Stimulated activated CD4-positive, alpha-beta T cell treated with anti-CD3 and anti-CD28 coated beads, Interleukin-2, amount 100 ng/mL, for 4 hours (primary cell): ENCODE data around the gene PRDM12.
"Not testable (repeated sequence)": the region's sequence is repeated elsewhere in the genome, so short reads cannot be mapped to it uniquely, and the experiment has no call there.

Experiments
- DNase-seq: peaks from one replicate; pipeline ENCODE4 v3.0.0-alpha.2; 2020; ENCODE audit warnings: low read depth

The PRDM12 gene

DNA sequence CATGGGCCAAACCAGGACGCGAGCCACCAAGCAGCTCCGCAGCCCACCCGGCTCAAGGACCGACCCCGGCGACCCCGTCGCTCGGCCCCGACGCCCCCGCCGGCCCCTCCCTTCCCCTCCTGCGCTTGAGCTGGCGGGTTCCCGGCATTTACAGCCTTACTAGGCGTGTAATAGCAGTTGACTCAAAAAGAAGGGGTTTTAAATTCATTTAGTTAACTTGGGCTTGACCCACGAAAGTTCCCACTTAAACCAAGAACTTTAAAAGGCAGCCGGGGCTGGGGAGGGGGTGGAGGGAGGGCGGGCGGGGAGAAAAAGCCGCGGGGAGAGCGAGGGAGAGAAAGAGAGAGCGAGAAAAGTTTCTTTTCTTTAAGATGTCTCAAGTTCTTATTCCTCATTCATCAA lies 636 bp downstream of the PRDM12 start:
- no peak for DNase-seq

DNA sequence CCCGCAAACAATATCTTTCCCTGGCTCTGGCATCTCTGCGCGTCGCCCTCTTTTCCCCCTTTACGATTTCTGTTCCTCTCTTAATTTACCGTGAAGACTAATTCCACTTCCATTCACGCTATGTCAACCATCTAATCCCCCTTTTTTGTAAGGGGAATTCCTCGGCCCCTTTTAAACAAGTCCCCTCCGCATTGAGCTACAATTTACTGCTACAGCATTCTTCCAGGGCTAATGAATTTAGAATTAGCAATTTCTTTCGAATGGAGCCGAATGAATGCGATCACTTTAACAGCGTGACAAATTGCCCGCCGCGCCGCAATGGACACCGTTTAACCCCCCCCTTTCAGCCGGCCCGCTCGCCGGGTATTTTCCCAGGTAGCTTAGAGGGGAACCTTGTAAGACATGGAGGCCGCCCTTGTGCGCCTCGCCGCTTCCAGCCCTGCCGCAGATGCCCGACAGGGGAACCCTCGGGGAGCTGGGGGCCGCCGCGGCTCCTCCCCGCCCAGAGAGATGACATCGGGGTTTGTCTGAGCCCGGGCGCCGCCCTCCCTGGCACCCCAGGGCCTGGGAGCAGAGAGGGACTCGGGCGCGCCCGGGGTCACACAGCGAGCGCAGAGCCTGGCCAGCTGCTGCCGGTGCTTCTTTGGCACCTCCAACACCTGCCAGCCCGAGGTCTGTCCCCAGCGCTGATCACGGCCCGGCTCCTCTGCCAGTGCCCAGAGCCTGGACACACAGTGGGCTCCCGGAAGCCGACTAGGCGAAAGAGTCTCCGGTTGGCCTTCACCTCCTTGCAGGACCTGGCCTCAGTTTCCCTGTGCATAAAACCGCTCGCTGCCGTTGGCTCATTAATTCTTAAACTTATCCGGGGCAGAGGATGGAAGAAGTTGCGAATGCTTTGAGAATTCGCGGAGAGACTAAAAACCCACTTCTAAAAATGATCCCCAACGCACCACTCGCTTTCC lies 1.3 kb downstream of the PRDM12 start:
- DNase-seq = no peak

DNA sequence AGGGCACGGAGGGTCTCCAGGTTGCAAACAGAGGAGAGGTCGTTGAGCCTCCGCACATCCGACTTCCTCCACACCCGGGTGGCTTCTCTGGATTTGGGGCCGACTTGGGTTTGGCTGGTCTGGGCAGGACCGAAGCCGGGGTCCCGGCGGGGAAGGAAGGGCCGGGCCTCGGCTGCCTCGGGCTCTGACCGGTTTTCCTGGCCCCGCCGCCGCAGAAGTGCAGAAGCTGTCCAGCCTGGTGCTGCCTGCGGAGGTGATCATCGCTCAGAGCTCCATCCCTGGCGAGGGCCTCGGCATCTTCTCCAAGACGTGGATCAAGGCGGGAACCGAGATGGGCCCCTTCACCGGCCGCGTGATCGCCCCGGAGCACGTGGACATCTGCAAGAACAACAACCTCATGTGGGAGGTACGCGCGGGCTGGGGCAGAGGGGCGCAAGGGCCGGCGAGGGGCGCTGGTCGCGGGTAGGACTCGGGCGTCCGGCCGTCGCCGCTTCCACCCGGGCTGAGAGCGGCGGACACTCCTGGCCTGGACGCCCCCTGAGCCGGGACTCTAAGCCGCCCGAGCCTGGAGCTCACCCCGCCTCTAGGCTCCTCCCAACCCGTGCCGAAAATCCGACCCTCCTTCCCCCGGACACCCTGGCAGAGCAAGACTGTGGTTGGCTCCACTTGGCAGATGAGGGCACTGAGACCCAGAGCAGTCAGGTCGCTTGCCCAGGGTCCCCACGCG lies 2.2 kb downstream of the PRDM12 start:
- no peak for DNase-seq

GRCh38 chr9:130667120-130667435 lies 2.7 kb downstream of the PRDM12 start:
- DNase-seq = no peak

DNA sequence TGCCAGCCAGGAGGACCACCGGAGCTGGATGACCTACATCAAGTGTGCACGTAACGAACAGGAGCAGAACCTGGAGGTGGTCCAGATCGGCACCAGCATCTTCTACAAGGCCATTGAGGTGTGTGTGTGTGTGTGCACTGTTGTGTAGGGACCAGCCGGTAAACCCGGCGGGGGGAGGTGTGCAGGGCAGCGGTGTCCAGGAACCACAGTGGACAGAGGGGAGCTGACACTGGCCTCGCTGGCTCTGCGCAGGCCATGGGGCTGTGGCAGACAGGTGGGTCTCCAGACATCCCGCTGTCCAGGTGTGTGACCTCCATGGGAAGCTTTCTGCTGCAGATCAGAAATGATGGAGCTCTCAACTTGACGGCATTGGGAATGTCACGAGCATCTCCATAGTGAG lies 3.8 kb downstream of the PRDM12 start:
- DNase-seq = no peak

GRCh38 chr9:130668659-130669058 lies 4.3 kb downstream of the PRDM12 start:
- no peak for DNase-seq

GRCh38 chr9:130669965-130670364 lies 5.6 kb downstream of the PRDM12 start:
- DNase-seq = no peak

- DNase-seq = no peak
Measured at GRCh38 chr9:130670644-130671043, 6.2 kb downstream of the PRDM12 start.

DNA sequence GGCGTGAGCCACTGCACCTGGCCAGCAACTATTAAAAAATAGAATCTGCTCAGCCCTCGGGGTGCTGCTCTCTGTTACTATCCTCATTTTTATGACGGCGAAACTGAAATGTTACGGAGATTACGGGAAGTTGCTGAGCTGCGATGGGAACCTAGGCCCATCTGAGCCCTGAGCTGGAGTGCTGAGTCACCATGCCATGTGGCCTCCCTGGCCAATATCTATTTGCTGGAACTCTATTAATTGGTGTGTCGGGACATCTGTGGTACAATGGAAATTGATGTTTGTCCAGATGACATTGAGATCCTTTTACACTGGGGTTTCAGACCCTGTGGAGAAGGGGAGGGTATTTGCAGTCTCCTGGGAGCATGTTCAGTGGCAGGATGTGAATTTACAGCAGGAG lies 8.1 kb downstream of the PRDM12 start:
- no peak for DNase-seq

- no peak for DNase-seq
Measured at GRCh38 chr9:130672933-130673615, 8.7 kb downstream of the PRDM12 start.

GRCh38 chr9:130675396-130675795 lies 11.0 kb downstream of the PRDM12 start:
- DNase-seq = no peak

- DNase-seq = no peak
Measured at GRCh38 chr9:130677252-130677651, 12.9 kb downstream of the PRDM12 start.

- peak; percentile 49 for DNase-seq
Measured at GRCh38 chr9:130680836-130681768, 16.7 kb downstream of the PRDM12 start.

GRCh38 chr9:130681769-130682420 lies 17.5 kb downstream of the PRDM12 start:
- DNase-seq = no peak

DNA sequence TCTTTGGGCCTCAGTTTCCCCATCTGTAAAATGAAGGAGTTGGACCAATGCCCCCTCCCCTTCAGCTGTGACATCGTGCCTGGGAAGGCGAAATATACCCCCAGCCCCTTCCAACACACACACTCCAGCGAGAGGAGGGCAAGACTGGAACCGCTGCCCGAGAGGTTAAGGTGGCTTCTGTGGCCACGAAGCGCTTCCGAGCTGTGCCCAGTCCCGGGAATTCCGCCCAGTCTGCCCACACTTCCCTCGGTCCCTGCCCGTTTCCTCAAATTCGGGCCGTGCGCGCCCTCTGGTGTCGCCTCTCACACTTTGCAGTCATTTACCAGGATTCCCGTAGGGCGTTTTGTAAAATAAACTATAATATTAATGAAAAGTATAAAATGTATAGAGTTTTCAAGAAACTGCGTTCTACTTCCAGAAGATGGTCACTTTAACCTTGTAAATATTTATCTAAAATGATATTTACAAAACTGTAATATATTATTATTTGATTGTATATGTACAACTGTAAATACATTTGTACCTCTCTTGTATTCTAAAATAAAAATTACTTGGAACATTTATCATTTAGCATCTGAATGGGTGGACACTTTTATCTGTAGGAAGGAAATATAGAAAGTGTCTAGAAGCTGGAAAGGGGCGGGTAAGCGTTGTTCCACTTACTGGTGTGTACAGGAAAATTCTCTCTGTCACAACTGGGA lies 18.2 kb downstream of the PRDM12 start:
- DNase-seq = no peak

GRCh38 chr9:130685104-130685503 lies 20.7 kb downstream of the PRDM12 start:
- no peak for DNase-seq

DNA sequence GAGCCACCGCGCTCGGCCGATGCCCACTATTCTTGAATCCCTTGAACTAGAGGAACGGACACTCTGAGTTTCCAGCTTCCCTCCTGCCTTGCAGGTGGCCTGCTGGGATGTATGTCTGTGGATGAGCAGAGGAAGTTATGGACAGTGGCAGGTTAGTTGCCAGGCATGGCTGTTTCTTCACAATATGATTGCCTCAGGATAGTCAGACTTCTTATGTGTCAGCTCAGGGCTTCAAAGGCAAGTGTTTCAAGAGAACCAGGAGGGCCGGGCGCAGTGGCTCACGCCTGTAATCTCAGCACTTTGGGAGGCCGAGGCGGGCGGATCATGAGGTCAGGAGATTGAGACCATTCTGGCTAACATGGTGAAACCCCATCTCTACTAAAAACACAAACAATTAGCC lies 21.6 kb downstream of the PRDM12 start:
- not testable (repeated sequence) for DNase-seq

DNA sequence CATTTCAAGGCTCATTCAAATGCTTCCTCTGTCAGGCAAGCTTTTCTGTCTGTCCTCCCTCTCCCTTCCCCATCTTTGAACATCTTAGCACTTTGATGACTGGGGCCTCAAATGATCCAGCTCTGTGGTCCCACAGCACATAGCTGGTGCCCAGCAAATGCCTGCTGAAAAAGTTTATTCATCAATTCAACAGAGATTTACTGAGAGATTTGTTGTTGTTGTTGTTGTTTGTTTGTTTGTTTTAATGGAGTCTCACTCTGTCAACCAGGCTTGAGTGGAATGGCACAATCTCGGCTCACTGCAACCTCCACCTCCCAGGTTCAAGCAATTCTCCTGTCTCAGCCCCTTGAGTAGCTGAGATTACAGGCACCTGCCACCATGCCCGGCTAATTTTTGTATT lies 23.2 kb downstream of the PRDM12 start:
- DNase-seq = no peak

- DNase-seq = no peak
Measured at GRCh38 chr9:130688072-130688471, 23.7 kb downstream of the PRDM12 start.

DNA sequence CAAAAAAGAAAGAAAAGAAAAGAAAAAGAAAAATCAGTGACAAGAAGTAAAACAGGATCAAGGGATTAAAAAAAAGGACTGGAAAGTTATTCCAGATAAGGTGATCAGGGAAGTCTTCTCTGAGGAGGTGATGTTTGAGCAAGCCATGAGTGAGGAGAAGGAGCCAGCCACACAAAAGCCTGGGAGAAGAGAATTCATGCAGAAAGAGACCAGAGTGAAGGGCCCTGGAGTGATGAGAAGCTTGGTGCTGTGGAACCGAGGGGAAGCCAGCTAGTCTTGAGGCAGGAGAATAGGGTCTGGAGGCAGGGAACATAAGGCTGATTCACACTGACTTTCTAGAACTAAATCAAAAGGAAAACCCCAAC lies 25.2 kb downstream of the PRDM12 start:
- no peak for DNase-seq
